Fibroblast of skin of right quadriceps (primary cell): Measurements from ENCODE around the gene ZNF582.

Experiments
- DNase-seq: peaks from one replicate; pipeline ENCODE4 v3.0.0-alpha.2; 2013

Gene ZNF582

GRCh38 chr19:56393119-56394012 is at the start of gene ZNF582:
TSS of gene ZNF582 (minus strand) at chr19:56393534. CDS start at chr19:56391752, 1,782 bp downstream.
- peak; percentile 97 for DNase-seq

- DNase-seq = no peak
Measured at GRCh38 chr19:56441206-56441792, 48.0 kb upstream of the ZNF582 start.

- DNase-seq = no peak
Measured at GRCh38 chr19:56423985-56424353, 30.6 kb upstream of the ZNF582 start.

- no peak for DNase-seq
Measured at GRCh38 chr19:56423276-56423984, 30.1 kb upstream of the ZNF582 start.

- no peak for DNase-seq
Measured at GRCh38 chr19:56405062-56405461, 11.7 kb upstream of the ZNF582 start.

GRCh38 chr19:56404705-56405056 is 11.3 kb upstream of the ZNF582 start:
- DNase-seq = peak; percentile 2

- peak; percentile 95 for DNase-seq
Measured at GRCh38 chr19:56403764-56404704, 10.7 kb upstream of the ZNF582 start, which contains the start of gene ZNF583. TSS of gene ZNF583 (plus strand) at chr19:56404332. CDS start at chr19:56407115, 2,783 bp downstream.

GRCh38 chr19:56403261-56403660 is 9.9 kb upstream of the ZNF582 start:
- DNase-seq = no peak

GRCh38 chr19:56400485-56400884 is 7.2 kb upstream of the ZNF582 start:
- no peak for DNase-seq

GRCh38 chr19:56398809-56399208 is 5.5 kb upstream of the ZNF582 start:
- no peak for DNase-seq

- peak; percentile 18 for DNase-seq
Measured at GRCh38 chr19:56383826-56384605, 9.3 kb downstream of the ZNF582 start.

GRCh38 chr19:56377105-56377924 is 16.0 kb downstream of the ZNF582 start:
- peak; percentile 17 for DNase-seq

- no peak for DNase-seq
Measured at GRCh38 chr19:56372281-56372680, 21.1 kb downstream of the ZNF582 start.

GRCh38 chr19:56369886-56370676 is 23.3 kb downstream of the ZNF582 start:
- DNase-seq = no peak

GRCh38 chr19:56367829-56368711 is 25.3 kb downstream of the ZNF582 start:
- peak; percentile 95 for DNase-seq

GRCh38 chr19:56360841-56361240 is 32.5 kb downstream of the ZNF582 start:
- no peak for DNase-seq

- no peak for DNase-seq
Measured at GRCh38 chr19:56356944-56357343, 36.4 kb downstream of the ZNF582 start.

GRCh38 chr19:56355517-56355916 is 37.8 kb downstream of the ZNF582 start:
- no peak for DNase-seq

- no peak for DNase-seq
Measured at GRCh38 chr19:56351208-56351607, 42.1 kb downstream of the ZNF582 start.
